ENCODE results near the gene ATP2A1.
A peak's percentile ranks its signal among the peaks of the same experiment; 100 is the strongest.

The ATP2A1 gene

DNA sequence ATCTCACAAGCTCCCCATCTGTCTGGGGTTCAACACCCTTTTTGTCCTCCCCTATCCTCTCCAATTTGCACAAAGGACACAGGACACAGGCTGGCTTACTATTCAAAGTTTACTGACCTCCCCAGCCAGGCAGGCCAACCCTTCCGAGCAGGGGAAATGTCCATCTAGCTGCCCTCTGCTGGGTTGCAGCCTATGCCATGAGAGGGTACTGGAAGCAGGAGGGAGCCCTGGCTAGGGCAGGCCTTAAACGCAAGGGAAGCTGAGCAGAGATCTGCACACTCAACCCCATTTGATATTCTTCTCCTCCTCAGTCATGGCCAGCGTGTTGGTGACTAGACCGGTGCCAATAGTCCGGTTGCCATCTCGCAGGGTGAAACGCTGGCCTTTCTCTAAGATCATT lies 35.6 kb upstream of the ATP2A1 start:
- in situ Hi-C loops (cut with HindIII; ENCODE audit: low pct_unique_long_range_greater_than_20kb, low sequenced_read_pairs) = no loop called here

DNA sequence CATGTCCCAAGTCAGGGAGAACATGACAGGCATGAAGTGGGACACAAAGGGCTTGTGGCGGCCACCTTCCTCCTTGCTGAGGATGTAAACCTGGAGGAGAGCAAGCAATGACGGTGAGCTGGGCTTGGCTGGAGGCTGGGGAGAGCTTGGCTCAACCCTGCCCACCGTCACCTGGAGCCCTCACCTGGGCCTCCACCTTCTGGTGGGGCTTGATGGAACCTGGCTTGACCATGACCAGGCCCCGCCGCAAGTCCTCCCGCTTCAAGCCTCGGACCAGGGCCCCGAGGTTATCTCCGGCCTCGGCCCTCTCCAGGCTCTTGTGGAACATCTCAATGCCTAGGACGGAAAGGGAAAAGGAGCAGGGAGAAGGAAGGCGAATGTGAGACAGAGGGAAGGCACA lies 34.5 kb upstream of the ATP2A1 start:
- in situ Hi-C loops (cut with HindIII; ENCODE audit: low pct_unique_long_range_greater_than_20kb, low sequenced_read_pairs) = no loop called here
- no peak for TF ChIP-seq JUND (IDR thresholded peaks at IDR 0.05; ENCODE audit: low read depth)
- no peak for DNase-seq (ENCODE audit: low read depth in 1 of 2, low spot score in 1 of 2)

More for the DNA sequence above, 35.6 kb upstream of the ATP2A1 start:
- TF ChIP-seq JUND (IDR thresholded peaks at IDR 0.05; ENCODE audit: low read depth) = no peak
- DNase-seq (ENCODE audit: low read depth in 1 of 2, low spot score in 1 of 2) = no peak

DNA sequence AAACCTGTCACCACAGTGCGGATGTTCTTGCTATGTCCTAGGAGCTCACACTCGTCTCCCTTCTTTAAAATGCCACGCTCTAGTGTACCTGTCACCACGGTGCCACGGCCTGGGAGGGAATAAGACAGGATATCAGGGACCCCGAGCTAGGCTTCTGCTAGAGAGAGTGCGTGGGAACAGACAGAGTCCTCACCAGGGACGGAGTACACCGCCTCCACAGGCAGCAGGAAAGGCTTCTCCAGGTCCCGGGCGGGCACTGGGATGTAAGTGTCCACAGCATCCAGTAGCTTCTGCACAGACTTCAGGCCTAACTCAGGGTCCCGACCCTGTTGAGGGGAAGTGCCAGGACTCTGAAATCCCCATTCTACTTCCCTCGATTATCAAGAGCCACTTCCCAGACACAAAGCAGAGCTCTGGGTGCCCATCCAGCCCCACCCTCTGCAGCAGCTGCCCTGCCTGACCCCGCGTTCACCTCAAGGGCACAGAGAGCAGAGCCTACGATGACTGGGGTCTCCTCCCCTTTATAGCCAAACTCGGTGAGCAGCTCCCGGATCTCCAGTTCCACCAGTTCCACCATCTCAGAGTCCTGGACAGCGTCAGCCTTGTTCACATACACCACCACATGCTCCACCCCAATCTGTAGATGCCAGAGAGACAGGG lies 33.9 kb upstream of the ATP2A1 start:
- in situ Hi-C loops (cut with HindIII; ENCODE audit: low pct_unique_long_range_greater_than_20kb, low sequenced_read_pairs) = no loop called here

DNA sequence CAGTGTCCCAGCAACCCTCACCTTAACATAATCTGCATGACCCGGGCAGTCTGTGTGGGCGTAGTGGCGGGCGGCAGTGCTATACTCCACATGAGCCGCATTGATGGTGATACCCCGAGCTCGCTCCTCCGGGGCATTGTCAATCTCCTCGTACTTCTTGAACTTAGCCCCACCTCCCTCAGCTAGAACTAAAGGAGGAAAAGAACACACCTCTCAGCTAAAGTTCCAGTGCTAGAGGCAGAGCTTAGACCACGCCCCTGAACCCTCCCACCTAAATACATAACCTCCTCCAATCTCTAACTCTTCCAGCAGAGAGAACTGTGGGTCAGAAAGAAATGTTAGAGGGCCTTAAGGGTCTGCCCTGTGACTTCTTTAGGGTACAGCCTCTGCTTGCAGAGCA lies 33.0 kb upstream of the ATP2A1 start:
- peak; percentile 77 to 87 for DNase-seq (ENCODE audit: low read depth in 1 of 2, low spot score in 1 of 2)
- in situ Hi-C loops (cut with HindIII; ENCODE audit: low pct_unique_long_range_greater_than_20kb, low sequenced_read_pairs) = no loop called here
- no peak for TF ChIP-seq JUND (IDR thresholded peaks at IDR 0.05; ENCODE audit: low read depth)

More for the DNA sequence above, 33.9 kb upstream of the ATP2A1 start:
- TF ChIP-seq JUND (IDR thresholded peaks at IDR 0.05; ENCODE audit: low read depth) = no peak
- no peak for DNase-seq (ENCODE audit: low read depth in 1 of 2, low spot score in 1 of 2)

DNA sequence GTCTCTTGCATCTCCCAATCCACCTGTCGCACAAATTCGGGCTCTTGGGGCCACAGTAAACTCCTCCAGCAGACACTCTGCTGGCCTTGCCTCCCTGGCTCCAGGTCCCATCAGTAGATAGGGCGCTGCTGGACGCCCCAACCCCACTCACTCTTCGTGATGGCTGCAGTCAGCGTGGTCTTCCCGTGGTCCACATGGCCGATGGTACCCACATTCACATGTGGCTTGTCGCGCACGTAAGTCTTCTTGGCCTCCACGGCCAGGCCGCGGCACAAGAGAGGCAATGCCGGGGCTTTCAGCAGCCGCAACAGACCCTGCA lies 32.6 kb upstream of the ATP2A1 start:
- in situ Hi-C loops (cut with HindIII; ENCODE audit: low pct_unique_long_range_greater_than_20kb, low sequenced_read_pairs) = no loop called here
- no peak for DNase-seq (ENCODE audit: low read depth in 1 of 2, low spot score in 1 of 2)
- no peak for TF ChIP-seq JUND (IDR thresholded peaks at IDR 0.05; ENCODE audit: low read depth)

DNA sequence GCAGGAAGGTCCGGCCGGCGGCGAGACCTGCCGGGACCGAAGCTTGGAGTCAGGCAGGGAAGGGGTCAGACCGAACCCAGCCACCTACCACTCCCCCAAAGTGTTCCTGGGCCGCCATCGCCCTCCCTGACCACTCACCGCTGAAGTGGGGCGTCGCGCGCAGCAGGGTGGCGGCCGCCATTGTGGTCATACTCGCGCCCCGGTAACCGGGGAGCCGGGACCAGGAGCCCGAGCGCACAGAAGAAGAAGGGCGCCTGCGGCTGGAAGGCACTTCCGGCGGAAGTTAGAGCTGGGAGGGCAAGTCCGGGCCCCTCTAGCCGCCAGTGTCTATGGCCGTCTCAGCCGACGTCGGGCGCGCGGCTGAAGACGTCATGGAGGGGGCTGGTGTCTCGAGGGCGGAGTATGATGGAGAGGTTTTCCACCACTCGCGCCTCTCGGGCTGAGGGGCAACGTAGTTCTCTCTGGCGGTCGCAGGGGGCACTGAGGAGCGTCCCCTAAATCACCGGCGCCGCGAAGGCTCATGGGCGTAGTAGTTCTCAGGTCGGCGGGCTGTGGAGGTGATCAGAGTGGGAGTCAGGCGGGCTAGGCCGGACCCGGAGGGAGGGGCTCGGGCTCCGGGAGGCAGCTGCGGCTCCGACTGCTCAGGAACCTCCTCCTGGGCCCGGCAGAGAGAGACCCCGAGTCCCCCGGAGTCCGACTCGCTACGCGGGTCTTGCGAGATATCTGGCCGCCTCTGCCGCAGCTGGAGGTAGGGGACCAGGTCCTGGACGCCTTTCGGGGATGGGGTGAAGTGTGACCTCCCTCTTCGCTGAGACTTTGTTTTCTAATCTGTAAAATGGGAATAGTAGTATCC lies 32.0 kb upstream of the ATP2A1 start, which contains the start of gene TUFM:
TSS of gene TUFM (minus strand) at position 269 of the 853 bp plus-strand sequence. CDS start at position 190, 79 bp downstream.
- in situ Hi-C loops (cut with HindIII; ENCODE audit: low pct_unique_long_range_greater_than_20kb, low sequenced_read_pairs) = no loop called here
- no peak for TF ChIP-seq JUND (IDR thresholded peaks at IDR 0.05; ENCODE audit: low read depth)
- peak; percentile 92 to 99 for DNase-seq (ENCODE audit: low read depth in 1 of 2, low spot score in 1 of 2)

DNA sequence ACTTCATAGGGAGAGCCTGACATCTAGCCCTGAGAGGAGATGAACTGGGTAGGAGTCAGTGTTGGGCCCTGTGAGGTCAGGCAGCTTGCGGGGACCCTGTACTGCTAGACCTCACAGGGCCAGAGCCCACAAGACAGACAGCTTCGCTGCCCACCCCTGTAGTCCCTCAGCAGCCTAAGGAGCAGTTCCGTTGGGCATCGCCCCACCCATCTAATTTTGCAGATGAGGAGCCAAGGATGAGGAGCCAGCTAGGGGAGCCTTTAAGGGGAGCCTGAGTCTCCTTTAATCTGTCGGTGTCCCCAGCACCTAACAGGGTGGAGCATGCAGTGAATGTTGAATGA lies 31.4 kb upstream of the ATP2A1 start:
- in situ Hi-C loops (cut with HindIII; ENCODE audit: low pct_unique_long_range_greater_than_20kb, low sequenced_read_pairs) = no loop called here
- no peak for DNase-seq (ENCODE audit: low read depth in 1 of 2, low spot score in 1 of 2)
- TF ChIP-seq JUND (IDR thresholded peaks at IDR 0.05; ENCODE audit: low read depth) = no peak

DNA sequence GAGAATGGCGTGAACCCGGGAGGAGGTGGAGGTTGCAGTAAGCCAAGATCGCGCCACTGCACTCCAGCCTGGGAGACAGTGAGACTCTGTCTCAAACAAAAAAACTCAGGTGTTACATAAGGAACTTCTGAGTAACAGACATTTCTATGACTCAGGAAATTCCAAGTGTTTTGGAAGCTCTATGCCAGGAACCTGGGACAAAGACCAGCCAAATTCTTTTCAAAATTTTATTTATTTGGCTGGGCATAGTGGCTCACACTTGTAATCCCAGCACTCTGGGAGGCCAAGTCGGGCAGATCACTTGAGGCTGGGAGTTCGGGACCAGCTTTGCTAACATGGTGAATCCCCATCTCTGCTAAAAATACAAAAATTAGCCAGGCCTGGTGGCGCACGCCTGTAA lies 19.9 kb upstream of the ATP2A1 start:
- in situ Hi-C loops (cut with HindIII; ENCODE audit: low pct_unique_long_range_greater_than_20kb, low sequenced_read_pairs) = no loop called here

DNA sequence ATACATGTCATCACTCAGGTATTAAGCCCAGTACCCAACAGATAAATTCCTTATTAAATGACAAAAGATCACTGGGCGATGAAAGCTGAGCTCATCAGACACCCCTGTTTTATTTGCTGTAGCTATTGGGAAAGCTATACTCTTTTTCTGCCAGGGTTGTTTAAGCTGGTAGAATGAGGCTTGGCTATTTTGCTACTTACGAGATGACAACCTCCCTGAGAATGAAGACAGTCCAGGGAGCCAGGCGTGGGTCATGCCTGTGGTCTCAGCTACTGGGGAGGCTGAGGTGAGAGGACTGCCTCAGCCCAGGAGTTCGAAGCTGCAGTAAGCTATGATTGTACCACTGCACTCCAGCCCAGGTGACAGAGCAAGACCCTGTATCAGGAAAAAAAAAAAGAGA lies 19.0 kb upstream of the ATP2A1 start:
- TF ChIP-seq JUND (IDR thresholded peaks at IDR 0.05; ENCODE audit: low read depth) = no peak
- DNase-seq (ENCODE audit: low read depth in 1 of 2, low spot score in 1 of 2) = no peak
- in situ Hi-C loops (cut with HindIII; ENCODE audit: low pct_unique_long_range_greater_than_20kb, low sequenced_read_pairs) = no loop called here

More for the DNA sequence above, 19.9 kb upstream of the ATP2A1 start:
- DNase-seq (ENCODE audit: low read depth in 1 of 2, low spot score in 1 of 2) = no peak
- no peak for TF ChIP-seq JUND (IDR thresholded peaks at IDR 0.05; ENCODE audit: low read depth)

DNA sequence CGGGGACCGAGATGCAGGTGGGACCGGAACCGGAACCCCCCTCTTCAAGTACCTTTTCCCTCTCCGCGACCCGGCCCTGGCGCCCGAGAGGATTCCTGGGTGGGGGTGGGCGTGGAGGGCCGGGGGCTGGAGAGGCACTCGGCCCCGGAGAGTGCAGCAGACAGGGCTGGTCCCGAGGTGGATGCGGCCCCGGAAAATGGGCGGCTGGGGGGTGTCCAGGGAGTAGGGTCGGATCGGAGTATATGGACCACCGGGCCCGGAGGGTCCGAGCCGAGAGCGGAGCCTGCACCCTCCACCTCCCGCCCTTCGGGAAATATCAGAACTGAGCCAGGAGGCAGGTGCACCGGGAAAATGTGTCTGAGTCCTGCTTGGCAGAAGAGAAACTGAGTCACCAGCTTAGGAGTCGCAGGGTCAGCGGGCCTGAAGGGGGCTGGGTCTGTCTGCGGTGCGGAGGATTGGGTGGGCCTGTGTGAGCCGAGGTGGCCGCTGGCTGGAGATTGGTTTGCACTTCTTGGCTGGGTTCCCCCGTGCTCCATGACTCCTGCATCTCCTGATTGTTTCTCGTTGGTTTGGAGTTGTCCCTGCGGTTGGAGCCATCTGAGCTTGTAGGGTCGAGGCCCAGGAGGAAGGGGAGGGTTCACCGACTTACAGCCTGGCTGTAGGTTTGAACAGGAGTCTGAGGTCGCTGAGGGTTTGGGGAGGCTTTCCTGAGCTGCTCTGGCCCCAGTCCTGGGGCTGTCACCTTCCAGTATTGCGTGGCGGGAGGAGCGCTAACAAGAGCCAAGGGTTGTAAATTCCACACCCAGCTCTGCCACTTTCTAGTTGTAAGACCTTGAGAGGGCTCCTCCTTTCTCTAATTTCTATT lies 14.1 kb upstream of the ATP2A1 start:
- no peak for TF ChIP-seq JUND (IDR thresholded peaks at IDR 0.05; ENCODE audit: low read depth)
- DNase-seq (ENCODE audit: low read depth in 1 of 2, low spot score in 1 of 2) = no peak
- in situ Hi-C loops (cut with HindIII; ENCODE audit: low pct_unique_long_range_greater_than_20kb, low sequenced_read_pairs) = no loop called here

DNA sequence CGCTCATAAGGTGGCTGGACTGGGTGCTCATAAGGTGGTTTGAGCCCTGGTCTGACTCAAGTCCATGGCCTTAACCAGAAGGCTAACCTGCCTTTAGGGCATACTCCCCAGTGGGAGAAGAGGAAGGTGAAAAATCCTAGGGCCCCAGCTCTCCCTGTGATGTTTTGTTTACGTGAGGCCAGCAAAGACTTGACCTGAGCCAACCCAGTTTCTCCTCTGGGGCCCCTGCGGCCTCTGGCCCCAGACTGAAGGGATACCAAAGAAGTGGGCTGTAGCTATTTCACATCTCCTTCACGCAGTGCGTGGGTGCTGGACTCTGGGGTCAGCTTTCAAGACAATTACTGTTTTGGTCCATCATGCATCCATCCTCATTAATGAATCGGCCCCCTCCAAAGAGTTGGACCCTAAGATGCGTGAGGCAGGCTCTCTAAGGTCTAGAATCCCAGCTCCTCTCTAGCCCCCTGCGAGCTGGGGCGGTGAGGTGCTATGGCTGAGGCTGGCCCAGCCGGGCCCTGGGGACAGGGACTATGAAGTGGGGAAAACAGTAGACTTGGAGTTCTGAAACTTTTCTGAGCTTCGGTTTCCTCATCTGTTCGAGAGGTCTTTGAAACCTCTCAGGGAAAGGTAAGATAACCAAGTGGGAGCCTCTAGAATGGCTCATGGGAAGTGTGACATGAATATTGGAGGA lies 13.1 kb upstream of the ATP2A1 start:
- no peak for DNase-seq (ENCODE audit: low read depth in 1 of 2, low spot score in 1 of 2)
- in situ Hi-C loops (cut with HindIII; ENCODE audit: low pct_unique_long_range_greater_than_20kb, low sequenced_read_pairs) = no loop called here
- TF ChIP-seq JUND (IDR thresholded peaks at IDR 0.05; ENCODE audit: low read depth) = no peak

DNA sequence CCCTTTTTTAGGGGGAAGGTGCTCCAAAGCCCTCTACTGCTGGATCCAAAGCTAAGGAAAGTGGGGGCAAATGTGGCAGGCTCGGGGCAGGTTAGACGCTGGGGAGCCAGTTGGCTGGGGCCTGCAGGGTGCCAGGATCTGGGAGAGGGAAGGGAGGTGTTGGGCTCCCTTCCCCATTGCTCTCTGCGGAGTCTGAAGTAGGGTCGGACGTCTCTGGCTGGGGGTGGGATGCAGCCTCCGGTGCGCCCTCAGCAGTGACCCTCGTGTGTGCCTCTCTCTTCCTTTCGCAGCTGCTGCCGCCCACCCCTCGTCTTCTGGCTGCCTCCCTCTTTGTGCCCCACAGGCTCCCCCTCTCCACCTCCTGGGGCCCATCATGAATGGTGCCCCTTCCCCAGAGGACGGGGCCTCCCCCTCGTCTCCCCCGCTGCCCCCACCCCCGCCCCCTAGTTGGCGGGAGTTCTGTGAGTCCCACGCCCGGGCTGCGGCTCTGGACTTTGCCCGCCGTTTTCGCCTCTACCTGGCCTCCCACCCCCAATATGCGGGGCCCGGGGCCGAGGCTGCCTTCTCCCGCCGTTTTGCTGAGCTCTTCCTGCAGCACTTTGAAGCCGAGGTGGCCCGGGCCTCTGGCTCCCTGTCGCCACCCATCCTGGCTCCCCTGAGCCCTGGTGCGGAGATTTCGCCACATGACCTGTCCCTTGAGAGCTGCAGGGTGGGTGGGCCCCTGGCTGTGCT lies 12.4 kb upstream of the ATP2A1 start:
- no peak for DNase-seq (ENCODE audit: low read depth in 1 of 2, low spot score in 1 of 2)
- no peak for TF ChIP-seq JUND (IDR thresholded peaks at IDR 0.05; ENCODE audit: low read depth)
- in situ Hi-C loops (cut with HindIII; ENCODE audit: low pct_unique_long_range_greater_than_20kb, low sequenced_read_pairs) = no loop called here
